Measurements from ENCODE around the gene ADH4. TPM values are rescaled to one million over a fixed set of nuclear protein-coding genes. Genes with fewer than 3 reads are reported as not detected.

ADH4 gene
- polyA plus RNA-seq, 1 of the 3 experiments (the other 2 are of a cell fraction) = not detected

DNA sequence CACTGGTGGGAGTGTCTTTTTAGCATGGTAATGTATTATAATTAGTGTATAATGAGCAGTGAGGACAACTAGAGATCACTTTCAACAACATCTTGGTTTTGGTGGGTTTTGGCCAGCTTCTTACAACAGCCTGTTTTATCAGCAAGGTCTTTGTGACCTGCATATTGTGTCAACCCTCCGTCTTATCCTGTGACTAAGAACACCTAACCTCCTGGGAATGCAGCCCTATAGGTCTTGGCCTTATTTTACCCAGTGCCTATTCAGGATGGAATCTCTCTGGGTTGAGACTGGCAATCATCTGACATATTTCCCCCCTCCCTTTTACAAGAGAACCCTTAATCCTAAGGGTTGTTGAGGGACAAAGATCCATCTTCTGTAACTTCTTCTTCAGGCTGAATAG, 21.9 kb upstream of the ADH4 start:
- no peaks in the 10 kb centered on the region for H3K9me2 ChIP-seq
- WGBS (ENCODE audit: low lambda C conversion rate) = 50% methylated on average over 1 of the region's 1 CpG
- H3K27ac ChIP-seq (ENCODE audit: low read depth in 2 of 2, low read length in 1 of 2) = no peak overlapping the region
- DNase-seq = no peak
- CTCF ChIA-PET = no interaction called here
- TF ChIP-seq, protein P1, sequence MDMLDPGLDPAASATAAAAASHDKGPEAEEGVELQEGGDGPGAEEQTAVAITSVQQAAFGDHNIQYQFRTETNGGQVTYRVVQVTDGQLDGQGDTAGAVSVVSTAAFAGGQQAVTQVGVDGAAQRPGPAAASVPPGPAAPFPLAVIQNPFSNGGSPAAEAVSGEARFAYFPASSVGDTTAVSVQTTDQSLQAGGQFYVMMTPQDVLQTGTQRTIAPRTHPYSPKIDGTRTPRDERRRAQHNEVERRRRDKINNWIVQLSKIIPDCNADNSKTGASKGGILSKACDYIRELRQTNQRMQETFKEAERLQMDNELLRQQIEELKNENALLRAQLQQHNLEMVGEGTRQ (IDR thresholded peaks at IDR 0.05; ENCODE audit: borderline replicate concordance, low read depth, low read length) = no peak
- TF ChIP-seq YY1 (IDR thresholded peaks at IDR 0.05; ENCODE audit: low read depth) = no peak
- no peak for TF ChIP-seq JUND (IDR thresholded peaks at IDR 0.05)
- TF ChIP-seq POLR2AphosphoS5 (IDR thresholded peaks at IDR 0.05; ENCODE audit: low read depth, low read length) = no peak
- TF ChIP-seq FOXM1 (IDR thresholded peaks at IDR 0.05; ENCODE audit: low read depth) = no peak
- H3K79me2 ChIP-seq (ENCODE audit: insufficient read depth) = no peaks in the 10 kb centered on the region
- no peak overlapping the region for H3K4me2 ChIP-seq
- H2AFZ ChIP-seq (ENCODE audit: low read depth) = no peak overlapping the region
- no peaks in the 10 kb centered on the region for H3F3A ChIP-seq (replicated peaks; ENCODE audit: insufficient read depth)
- H3K36me3 ChIP-seq (replicated peaks in 1 of 2; ENCODE audit: control insufficient read depth in 1 of 2, insufficient read depth in 2 of 2, low read length in 1 of 2) = no peaks in the 10 kb centered on the region
- no peaks in the 10 kb centered on the region for H3K9me3 ChIP-seq
- POLR2A ChIA-PET = no interaction called here
- no peak overlapping the region for H3K4me3 ChIP-seq (ENCODE audit: low read depth in 2 of 2, low read length in 1 of 2)
- no peaks in the 10 kb centered on the region for H4K20me1 ChIP-seq (ENCODE audit: insufficient read depth)
- H3K27me3 ChIP-seq (ENCODE audit: insufficient read depth) = no peaks in the 10 kb centered on the region
- H3K9ac ChIP-seq = no peak overlapping the region
- H3K4me1 ChIP-seq (ENCODE audit: control insufficient read depth in 1 of 2, insufficient read depth in 2 of 2, low read depth in 1 of 2, low read length in 1 of 2) = no peaks in the 10 kb centered on the region

DNA sequence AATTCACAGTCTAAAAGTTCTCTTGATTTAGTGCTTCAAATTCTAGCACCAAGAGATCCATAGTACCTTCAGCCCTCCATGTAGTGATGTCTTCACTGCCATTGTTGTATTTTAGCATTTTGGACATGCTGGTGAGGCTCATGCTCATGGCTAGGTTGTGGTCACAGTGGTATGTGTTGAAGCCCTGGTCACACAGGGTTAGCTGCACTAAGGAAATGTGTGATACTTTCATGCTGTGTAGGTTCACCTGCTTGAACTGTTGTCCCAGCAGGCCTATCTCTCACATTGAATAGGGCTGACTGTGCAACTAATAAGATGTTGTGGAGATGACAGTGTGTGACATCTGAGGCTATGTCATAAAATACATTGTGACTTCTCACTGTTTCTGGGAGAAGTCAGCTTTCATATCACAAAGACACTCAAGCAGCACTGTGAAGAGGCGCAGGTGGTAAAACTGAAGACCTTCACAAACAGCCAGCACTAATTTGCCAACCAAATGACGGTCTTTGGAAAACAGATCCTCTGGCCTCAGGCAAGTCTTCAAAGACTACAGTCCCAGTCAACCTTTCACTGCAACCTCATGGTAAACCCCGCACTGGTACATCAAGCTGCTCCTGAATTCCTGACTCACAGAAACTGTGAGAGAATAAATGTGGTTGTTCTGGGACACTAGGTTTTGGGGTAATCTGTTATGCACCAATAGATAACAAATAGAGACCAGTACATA, 17.4 kb upstream of the ADH4 start:
- H3F3A ChIP-seq (replicated peaks; ENCODE audit: insufficient read depth) = no peaks in the 10 kb centered on the region
- H3K9me2 ChIP-seq = no peaks in the 10 kb centered on the region
- no peaks in the 10 kb centered on the region for H3K9me3 ChIP-seq
- H3K9ac ChIP-seq = no peak overlapping the region
- no peaks in the 10 kb centered on the region for H3K27me3 ChIP-seq (ENCODE audit: insufficient read depth)
- no peak for DNase-seq
- ChIA-PET POLR2A (no interaction called here), CTCF (no interaction called here)
- WGBS (ENCODE audit: low lambda C conversion rate) = 77% methylated on average over 3 of the region's 3 CpGs
- TF ChIP-seq, protein P1 (IDR thresholded peaks at IDR 0.05; ENCODE audit: borderline replicate concordance, low read depth, low read length) = no peak
- no peak for TF ChIP-seq GABPA (IDR thresholded peaks at IDR 0.05; ENCODE audit: low read depth)
- no peaks in the 10 kb centered on the region for H4K20me1 ChIP-seq (ENCODE audit: insufficient read depth)
- no peaks in the 10 kb centered on the region for H3K36me3 ChIP-seq (replicated peaks in 1 of 2; ENCODE audit: control insufficient read depth in 1 of 2, insufficient read depth in 2 of 2, low read length in 1 of 2)
- H3K4me2 ChIP-seq = no peak overlapping the region
- H3K4me1 ChIP-seq (ENCODE audit: control insufficient read depth in 1 of 2, insufficient read depth in 2 of 2, low read depth in 1 of 2, low read length in 1 of 2) = no peaks in the 10 kb centered on the region
- no peak overlapping the region for H3K4me3 ChIP-seq (ENCODE audit: low read depth in 2 of 2, low read length in 1 of 2)
- no peaks in the 10 kb centered on the region for H3K79me2 ChIP-seq (ENCODE audit: insufficient read depth)
- no peak overlapping the region for H2AFZ ChIP-seq (ENCODE audit: low read depth)
- no peak overlapping the region for H3K27ac ChIP-seq (ENCODE audit: low read depth in 2 of 2, low read length in 1 of 2)

DNA sequence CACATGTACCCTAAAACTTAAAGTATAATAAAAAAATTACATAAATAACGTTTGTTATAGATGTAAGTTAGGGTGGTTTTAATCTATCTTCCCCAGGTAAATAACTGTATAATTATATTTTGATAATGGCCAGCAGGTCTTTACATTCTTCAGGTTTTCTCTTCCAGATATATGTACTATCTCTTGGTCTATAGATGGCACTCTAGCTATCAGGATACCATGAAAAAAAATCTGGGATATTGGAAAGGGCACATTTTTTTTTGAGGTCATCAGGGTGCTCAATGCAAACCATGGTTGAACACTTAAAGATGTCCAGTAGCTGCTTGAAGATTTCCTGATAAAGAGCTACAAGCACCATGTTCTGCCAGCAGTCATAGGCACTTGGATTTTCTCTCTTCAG, 15.6 kb upstream of the ADH4 start:
- Histone ChIP-seq H4K20me1 (ENCODE audit: insufficient read depth) (no peaks in the 10 kb centered on the region), H3F3A (replicated peaks; ENCODE audit: insufficient read depth) (no peaks in the 10 kb centered on the region), H2AFZ (ENCODE audit: low read depth) (no peak overlapping the region), H3K27ac (ENCODE audit: low read depth in 2 of 2, low read length in 1 of 2) (no peak overlapping the region), H3K27me3 (ENCODE audit: insufficient read depth) (no peaks in the 10 kb centered on the region), H3K79me2 (ENCODE audit: insufficient read depth) (no peaks in the 10 kb centered on the region), H3K4me1 (ENCODE audit: control insufficient read depth in 1 of 2, insufficient read depth in 2 of 2, low read depth in 1 of 2, low read length in 1 of 2) (no peaks in the 10 kb centered on the region), H3K36me3 (replicated peaks in 1 of 2; ENCODE audit: control insufficient read depth in 1 of 2, insufficient read depth in 2 of 2, low read length in 1 of 2) (no peaks in the 10 kb centered on the region), H3K9me2 (no peaks in the 10 kb centered on the region), H3K4me3 (ENCODE audit: low read depth in 2 of 2, low read length in 1 of 2) (no peak overlapping the region), H3K4me2 (no peak overlapping the region), H3K9ac (no peak overlapping the region), H3K9me3 (no peaks in the 10 kb centered on the region)
- 17% methylated on average over 1 of the region's 1 CpG for WGBS (ENCODE audit: low lambda C conversion rate)
- TF ChIP-seq EZH2phosphoT487 (IDR thresholded peaks at IDR 0.05; ENCODE audit: borderline replicate concordance, low read depth) = no peak
- TF ChIP-seq GABPA (IDR thresholded peaks at IDR 0.05; ENCODE audit: low read depth) = no peak
- TF ChIP-seq RAD21 (IDR thresholded peaks at IDR 0.05; ENCODE audit: low read length) = peak; percentile 11; the same call in 1 of the 2 replicates
- DNase-seq = no peak
- CTCF ChIA-PET = interaction anchor here (0.7 to 1.1 kb wide), 2 partner anchors 33 to 60 kb away, joined by 3 read pairs; partner anchors contain the start of gene ADH6
- POLR2A ChIA-PET = no interaction called here
